ENCODE data around the gene TMED9. TPM values are rescaled to one million over a fixed set of nuclear protein-coding genes. Genes with fewer than 3 reads are reported as not detected.

The TMED9 gene
- total RNA-seq, 4 donors from 2014 or later, result 50.9 to 86.4 (median 72.9) TPM

GRCh38 chr5:177605667-177606066 is 13.7 kb downstream of the TMED9 start:
- ATAC-seq, result no peak
- no peaks in the 10 kb centered on the region for H3K9me3 ChIP-seq
- H3K4me1 ChIP-seq, result peaks cover 0 to 45% (median 14%) of the 10 kb centered on the region in 3 donors
- 65 to 85% methylated on average over 2 to 5 of the region's 6 CpGs for WGBS, 2 donors (ENCODE audit: low coverage in 1 of 2)
- TF ChIP-seq POLR2AphosphoS5 (IDR thresholded peaks at IDR 0.05) (peak; percentile 23), CTCF (IDR thresholded peaks at IDR 0.05) (no peak)
- no peaks in the 10 kb centered on the region for H3K27me3 ChIP-seq
- H3K36me3 ChIP-seq, result peaks cover 0 to 22% of the 10 kb centered on the region in 2 donors
- H3K27ac ChIP-seq, result no peak overlapping the region
- H3K4me3 ChIP-seq, result no peak overlapping the region

- Histone ChIP-seq H3K9me3 (no peaks in the 10 kb centered on the region), H3K4me3 (no peak overlapping the region), H3K27ac (no peak overlapping the region), H3K27me3 (no peaks in the 10 kb centered on the region), H3K36me3 (peaks cover 0 to 22% of the 10 kb centered on the region in 2 donors), H3K4me1 (peaks cover 0 to 38% (median 8%) of the 10 kb centered on the region in 3 donors)
- TF ChIP-seq POLR2A (IDR thresholded peaks at IDR 0.05), result no peak
- TF ChIP-seq POLR2AphosphoS5 (IDR thresholded peaks at IDR 0.05), result peak; percentile 1
- 67 to 78% methylated on average over 8 to 19 of the region's 22 CpGs for WGBS, 2 donors (ENCODE audit: low coverage in 1 of 2)
- no peak for ATAC-seq
Observed at GRCh38 chr5:177606071-177607051, 14.4 kb downstream of the TMED9 start.

GRCh38 chr5:177607115-177607451 is 15.1 kb downstream of the TMED9 start:
- TF ChIP-seq CTCF (IDR thresholded peaks at IDR 0.05) (no peak), EP300 (IDR thresholded peaks at IDR 0.05) (no peak), POLR2A (IDR thresholded peaks at IDR 0.05) (no peak), POLR2AphosphoS5 (IDR thresholded peaks at IDR 0.05) (no peak)
- no CpG with 5 or more reads among the region's 11 CpGs for WGBS, 2 donors (ENCODE audit: low coverage in 1 of 2)
- peaks cover 0 to 31% (median 8%) of the 10 kb centered on the region in 3 donors for H3K4me1 ChIP-seq
- H3K9me3 ChIP-seq, result no peaks in the 10 kb centered on the region
- ATAC-seq, result no peak
- no peak overlapping the region for H3K4me3 ChIP-seq
- no peak overlapping the region for H3K27ac ChIP-seq
- no peaks in the 10 kb centered on the region for H3K27me3 ChIP-seq
- H3K36me3 ChIP-seq, result peaks cover 0 to 22% of the 10 kb centered on the region in 2 donors

- H3K4me3 ChIP-seq, result no peak overlapping the region
- H3K27ac ChIP-seq, result no peak overlapping the region
- H3K9me3 ChIP-seq, result no peaks in the 10 kb centered on the region
- WGBS, 2 donors (ENCODE audit: low coverage in 1 of 2), result 4% methylated on average over 4 of the region's 15 CpGs; no CpG with 5 or more reads in 1 of the 2 donors
- peaks cover 0 to 26% of the 10 kb centered on the region in 2 donors for H3K36me3 ChIP-seq
- TF ChIP-seq POLR2AphosphoS5 (IDR thresholded peaks at IDR 0.05), result peak; percentile 15
- TF ChIP-seq EP300 (IDR thresholded peaks at IDR 0.05), result no peak
- peak in 3 of 4 experiments; percentile 85 to 91 (median 90) for TF ChIP-seq CTCF (IDR thresholded peaks at IDR 0.05)
- TF ChIP-seq POLR2A (IDR thresholded peaks at IDR 0.05), result no peak
- H3K27me3 ChIP-seq, result no peaks in the 10 kb centered on the region
- ATAC-seq, result peak; percentile 81
- H3K4me1 ChIP-seq, result peaks cover 0 to 27% (median 8%) of the 10 kb centered on the region in 3 donors
Observed at GRCh38 chr5:177607452-177608192, 15.6 kb downstream of the TMED9 start.
